Measurements from ENCODE around the gene CARD19.

Gene CARD19

GRCh38 chr9:93061791-93062763, 33.9 kb upstream of the CARD19 start:
- no peak for DNase-seq

GRCh38 chr9:93064392-93065134, 31.5 kb upstream of the CARD19 start:
- DNase-seq: no peak

GRCh38 chr9:93065135-93065720, 30.8 kb upstream of the CARD19 start:
- peak in 20 of 58 donors; percentile 11 to 54 (median 22) for DNase-seq

- no peak for DNase-seq
Measured at GRCh38 chr9:93066978-93067603, 28.9 kb upstream of the CARD19 start.

GRCh38 chr9:93068956-93069355, 27.1 kb upstream of the CARD19 start:
- no peak for DNase-seq

GRCh38 chr9:93071464-93071863, 24.6 kb upstream of the CARD19 start:
- DNase-seq: peak in 8 of 58 donors; percentile 9 to 31 (median 18)

- DNase-seq: peak in 3 of 58 donors; percentile 13 to 42 (median 35)
Measured at GRCh38 chr9:93072383-93072795, 23.6 kb upstream of the CARD19 start.

GRCh38 chr9:93076101-93076791, 19.8 kb upstream of the CARD19 start:
- DNase-seq: no peak

GRCh38 chr9:93076792-93077128, 19.3 kb upstream of the CARD19 start:
- DNase-seq: no peak

GRCh38 chr9:93077367-93077766, 18.6 kb upstream of the CARD19 start:
- DNase-seq: no peak

GRCh38 chr9:93077811-93078210, 18.2 kb upstream of the CARD19 start:
- no peak for DNase-seq

- no peak for DNase-seq
Measured at GRCh38 chr9:93079371-93079770, 16.6 kb upstream of the CARD19 start.

- DNase-seq: no peak
Measured at GRCh38 chr9:93080406-93080805, 15.6 kb upstream of the CARD19 start.

GRCh38 chr9:93081081-93081529, 14.9 kb upstream of the CARD19 start:
- DNase-seq: no peak

GRCh38 chr9:93081931-93082330, 14.1 kb upstream of the CARD19 start:
- no peak for DNase-seq

- no peak for DNase-seq
Measured at GRCh38 chr9:93082841-93083411, 13.1 kb upstream of the CARD19 start.

GRCh38 chr9:93083592-93084470, 12.2 kb upstream of the CARD19 start:
- no peak for DNase-seq

GRCh38 chr9:93084471-93084881, 11.5 kb upstream of the CARD19 start:
- no peak for DNase-seq

GRCh38 chr9:93085676-93086075, 10.3 kb upstream of the CARD19 start:
- DNase-seq: no peak

All from anterior cingulate cortex (tissue), 58 donors.